Trophoblast cell (in vitro differentiated cells and primary cell): ENCODE measurements around the gene C4BPB.

Source experiments
- DNase-seq, 2 donors: peaks; one replicate each; pipeline ENCODE4 v3.0.0-alpha.2; 2016
- H2AFZ ChIP-seq: 2 replicates; pipeline ENCODE4 v1.6.1; 2013; ENCODE audit warnings: low read length, moderate library complexity, mild to moderate bottlenecking; ENCODE audit not compliant: insufficient read depth, poor library complexity
- H2AK5ac ChIP-seq: 2 replicates; pipeline ENCODE4 v1.6.1; 2013; ENCODE audit warnings: mild to moderate bottlenecking, low read length
- H2BK120ac ChIP-seq: 2 replicates; pipeline ENCODE4 v1.6.1; 2013; ENCODE audit warnings: low read length, mild to moderate bottlenecking, moderate library complexity; ENCODE audit not compliant: insufficient read depth, poor library complexity
- H2BK12ac ChIP-seq: 2 replicates; pipeline ENCODE4 v1.6.1; 2013; ENCODE audit warnings: mild to moderate bottlenecking, low read length, moderate library complexity
- H2BK5ac ChIP-seq: 2 replicates; pipeline ENCODE4 v1.6.1; 2013; ENCODE audit warnings: low read length, low read depth, moderate library complexity, mild to moderate bottlenecking; ENCODE audit not compliant: poor library complexity
- H3K14ac ChIP-seq: 2 replicates; pipeline ENCODE4 v1.6.1; 2013; ENCODE audit warnings: mild to moderate bottlenecking, low read length
- H3K18ac ChIP-seq: 2 replicates; pipeline ENCODE4 v1.6.1; 2013; ENCODE audit warnings: mild to moderate bottlenecking, low read length
- H3K23ac ChIP-seq: 2 replicates; pipeline ENCODE4 v1.6.1; 2013; ENCODE audit warnings: low read length
- H3K27ac ChIP-seq: 2 replicates; pipeline ENCODE4 v1.5.1; 2013; ENCODE audit warnings: low read depth, mild to moderate bottlenecking, inconsistent platforms, low read length, moderate library complexity
- H3K27me3 ChIP-seq: 2 replicates; pipeline ENCODE4 v1.6.1; 2013; ENCODE audit warnings: inconsistent platforms, mild to moderate bottlenecking, low read length, moderate library complexity; ENCODE audit not compliant: insufficient read depth
- H3K36me3 ChIP-seq, 2 experiments: 1 replicate in 1 of 2; 2 replicates in 1 of 2; pipeline ENCODE4 v1.6.1; 2013; ENCODE audit warnings: low read length in 2 of 2, mild to moderate bottlenecking in 2 of 2, moderate library complexity in 1 of 2; ENCODE audit not compliant: insufficient read depth in 2 of 2, control insufficient read depth in 1 of 2
- H3K4ac ChIP-seq: 2 replicates; pipeline ENCODE4 v1.6.1; 2013; ENCODE audit warnings: low read depth, mild to moderate bottlenecking, low read length, moderate library complexity
- H3K4me1 ChIP-seq, 2 experiments: 1 replicate in 1 of 2; 2 replicates in 1 of 2; pipeline ENCODE4 v1.6.1; 2013; ENCODE audit warnings: low read length in 2 of 2, mild to moderate bottlenecking in 2 of 2, moderate library complexity in 1 of 2; ENCODE audit not compliant: insufficient read depth in 2 of 2, control insufficient read depth in 1 of 2
- H3K4me2 ChIP-seq: 2 replicates; pipeline ENCODE4 v1.6.1; 2013; ENCODE audit warnings: inconsistent platforms, mild to moderate bottlenecking, low read length, moderate library complexity
- H3K4me3 ChIP-seq: 2 replicates; pipeline ENCODE4 v1.5.1; 2013; ENCODE audit warnings: mild to moderate bottlenecking, low read depth, low read length, inconsistent platforms
- H3K79me1 ChIP-seq: one replicate; pipeline ENCODE4 v1.6.1; 2013; ENCODE audit warnings: low read length
- H3K79me2 ChIP-seq: 2 replicates; pipeline ENCODE4 v1.6.1; 2013; ENCODE audit warnings: low read length, mild to moderate bottlenecking; ENCODE audit not compliant: control insufficient read depth, insufficient read depth, poor library complexity
- H3K9ac ChIP-seq: 2 replicates; pipeline ENCODE4 v1.6.1; 2013; ENCODE audit warnings: mild to moderate bottlenecking, low read length
- H3K9me3 ChIP-seq: 2 replicates; pipeline ENCODE4 v1.6.1; 2013; ENCODE audit warnings: low read depth, mild to moderate bottlenecking, control low read depth, inconsistent platforms, low read length; ENCODE audit not compliant: insufficient read depth
- H4K12ac ChIP-seq: 2 replicates; pipeline ENCODE4 v1.6.1; 2013; ENCODE audit warnings: low read depth, mild to moderate bottlenecking, low read length, moderate library complexity
- H4K8ac ChIP-seq: 2 replicates; pipeline ENCODE4 v1.6.1; 2013; ENCODE audit warnings: low read depth, mild to moderate bottlenecking, low read length, moderate library complexity
- H4K91ac ChIP-seq: one replicate; pipeline ENCODE4 v1.6.1; 2013; ENCODE audit warnings: low read depth, mild to moderate bottlenecking, low read length, moderate library complexity
- WGBS: extraction: QIAGEN DNeasy Blood & Tissue Kit; methylation state at CpG from one replicate; pipeline ENCODE4 v1.1.7; 2013; ENCODE audit warnings: missing lambda C conversion rate; ENCODE audit not compliant: insufficient read length, insufficient coverage; ENCODE audit errors: extremely low coverage; 5-methylcytosine and 5-hydroxymethylcytosine counted together

The C4BPB gene

DNA sequence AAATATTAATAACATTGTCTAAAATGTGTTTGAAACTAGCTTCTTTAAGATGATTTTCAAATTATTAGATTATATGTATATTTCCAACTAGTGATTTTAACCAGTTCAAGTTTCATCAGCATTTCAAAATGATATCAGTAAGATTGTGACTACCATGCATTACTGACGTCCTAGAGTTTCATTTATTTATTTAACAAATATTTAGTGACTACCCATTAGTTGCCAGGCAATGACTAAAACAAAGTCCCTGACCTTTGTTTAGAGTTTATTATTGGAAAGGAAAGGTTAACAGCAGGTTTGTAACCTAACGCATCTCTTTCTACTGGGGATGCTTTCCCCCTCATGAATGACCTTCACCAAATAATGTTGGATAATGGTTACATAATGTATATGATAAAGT is 7.6 kb upstream of the C4BPB start:
- no peak overlapping the region for H3K27ac ChIP-seq
- no peak overlapping the region for H2BK5ac ChIP-seq
- H3K4ac ChIP-seq: no peak overlapping the region
- H3K4me1 ChIP-seq: peaks cover 3 to 5% of the 10 kb centered on the region in 2 experiments
- no CpG with 5 or more reads among the region's 2 CpGs for WGBS
- peaks cover 2% of the 10 kb centered on the region for H3K79me1 ChIP-seq
- H3K9me3 ChIP-seq: peaks cover 2% of the 10 kb centered on the region
- no peak overlapping the region for H4K91ac ChIP-seq
- H3K23ac ChIP-seq: no peak overlapping the region
- no peak overlapping the region for H3K9ac ChIP-seq
- H2BK120ac ChIP-seq: no peak overlapping the region
- H4K8ac ChIP-seq: no peak overlapping the region
- peaks cover 2 to 5% of the 10 kb centered on the region in 2 experiments for H3K36me3 ChIP-seq
- H3K4me2 ChIP-seq: no peak overlapping the region
- H3K27me3 ChIP-seq: no peaks in the 10 kb centered on the region
- H3K4me3 ChIP-seq: no peak overlapping the region
- no peak overlapping the region for H4K12ac ChIP-seq
- no peak for DNase-seq
- H2BK12ac ChIP-seq: no peak overlapping the region
- no peaks in the 10 kb centered on the region for H3K79me2 ChIP-seq
- H3K18ac ChIP-seq: no peak overlapping the region
- H2AFZ ChIP-seq: no peak overlapping the region
- H3K14ac ChIP-seq: no peak overlapping the region
- no peak overlapping the region for H2AK5ac ChIP-seq

DNA sequence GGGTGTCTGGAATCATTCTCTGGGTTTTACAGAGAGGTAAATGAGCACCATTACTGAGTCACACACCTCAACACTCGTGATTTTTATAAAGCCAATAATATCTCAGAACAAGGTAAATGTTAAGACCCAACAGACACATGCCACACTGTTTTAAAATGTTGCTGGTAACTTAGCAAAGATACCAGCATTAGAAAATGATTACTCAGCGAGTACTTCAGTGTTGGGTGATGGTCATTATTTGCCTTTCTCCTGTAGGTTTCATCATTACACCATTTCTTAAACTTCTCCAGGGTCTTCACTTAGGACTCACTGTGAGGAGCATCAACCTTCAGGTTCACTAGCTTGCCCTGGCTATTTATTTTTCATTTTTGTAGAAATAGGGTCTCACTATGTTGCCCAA is 6.9 kb upstream of the C4BPB start:
- H3K4me1 ChIP-seq: peaks cover 3 to 6% of the 10 kb centered on the region in 2 experiments
- no CpG with 5 or more reads among the region's 2 CpGs for WGBS
- H2AFZ ChIP-seq: no peak overlapping the region

GRCh38 chr1:207084232-207084631 is 4.4 kb upstream of the C4BPB start:
- Histone ChIP-seq H3K9ac (no peak overlapping the region), H3K4me1 (peaks cover 11 to 12% of the 10 kb centered on the region in 2 experiments), H3K79me1 (peaks cover 3% of the 10 kb centered on the region), H3K36me3 (peaks cover 0 to 2% of the 10 kb centered on the region in 2 experiments), H2AK5ac (no peak overlapping the region), H4K8ac (no peak overlapping the region), H4K12ac (no peak overlapping the region), H3K4me3 (no peak overlapping the region), H3K14ac (no peak overlapping the region), H3K4me2 (no peak overlapping the region), H2AFZ (no peak overlapping the region), H3K23ac (no peak overlapping the region), H3K9me3 (no peaks in the 10 kb centered on the region), H3K27ac (no peak overlapping the region), H3K18ac (no peak overlapping the region), H2BK12ac (no peak overlapping the region), H4K91ac (no peak overlapping the region), H3K27me3 (no peaks in the 10 kb centered on the region), H2BK5ac (no peak overlapping the region), H3K4ac (no peak overlapping the region), H2BK120ac (no peak overlapping the region), H3K79me2 (no peaks in the 10 kb centered on the region)
- DNase-seq: peak in 1 of 2 donors; percentile 75
- WGBS: no CpG with 5 or more reads among the region's 2 CpGs

More for the DNA sequence above, 6.9 kb upstream of the C4BPB start:
- Histone ChIP-seq H3K9ac (no peak overlapping the region), H3K4ac (no peak overlapping the region), H3K79me2 (no peaks in the 10 kb centered on the region), H2BK5ac (no peak overlapping the region), H2BK120ac (no peak overlapping the region), H3K27ac (no peak overlapping the region), H3K79me1 (peaks cover 2% of the 10 kb centered on the region), H3K18ac (no peak overlapping the region), H3K9me3 (peaks cover 2% of the 10 kb centered on the region), H3K4me3 (no peak overlapping the region), H4K91ac (no peak overlapping the region), H3K36me3 (peaks cover 2 to 5% of the 10 kb centered on the region in 2 experiments), H3K27me3 (no peaks in the 10 kb centered on the region), H3K14ac (no peak overlapping the region), H2BK12ac (no peak overlapping the region), H4K8ac (no peak overlapping the region), H2AK5ac (no peak overlapping the region), H3K4me2 (no peak overlapping the region), H3K23ac (no peak overlapping the region), H4K12ac (no peak overlapping the region)
- peak in 1 of 2 donors; percentile 5 for DNase-seq

GRCh38 chr1:207084701-207085180 is 3.9 kb upstream of the C4BPB start:
- WGBS: no CpG with 5 or more reads among the region's 8 CpGs
- H2BK5ac ChIP-seq: no peak overlapping the region

More at GRCh38 chr1:207084701-207085180, 3.9 kb upstream of the C4BPB start:
- Histone ChIP-seq H2BK12ac (no peak overlapping the region), H3K79me1 (peaks cover 3% of the 10 kb centered on the region), H4K8ac (no peak overlapping the region), H3K9me3 (no peaks in the 10 kb centered on the region), H3K23ac (no peak overlapping the region), H2AK5ac (no peak overlapping the region), H3K9ac (no peak overlapping the region), H3K4ac (no peak overlapping the region), H3K18ac (no peak overlapping the region), H3K14ac (no peak overlapping the region), H2BK120ac (no peak overlapping the region), H4K91ac (no peak overlapping the region), H3K36me3 (peaks cover 0 to under 1% of the 10 kb centered on the region in 2 experiments), H4K12ac (no peak overlapping the region), H3K4me3 (no peak overlapping the region), H3K27me3 (no peaks in the 10 kb centered on the region), H3K27ac (no peak overlapping the region), H3K79me2 (no peaks in the 10 kb centered on the region), H3K4me1 (peaks cover 11 to 12% of the 10 kb centered on the region in 2 experiments), H2AFZ (no peak overlapping the region), H3K4me2 (no peak overlapping the region)
- DNase-seq: peak; percentile 95 to 98
